ENCODE results near the gene SYDE1.

DNA sequence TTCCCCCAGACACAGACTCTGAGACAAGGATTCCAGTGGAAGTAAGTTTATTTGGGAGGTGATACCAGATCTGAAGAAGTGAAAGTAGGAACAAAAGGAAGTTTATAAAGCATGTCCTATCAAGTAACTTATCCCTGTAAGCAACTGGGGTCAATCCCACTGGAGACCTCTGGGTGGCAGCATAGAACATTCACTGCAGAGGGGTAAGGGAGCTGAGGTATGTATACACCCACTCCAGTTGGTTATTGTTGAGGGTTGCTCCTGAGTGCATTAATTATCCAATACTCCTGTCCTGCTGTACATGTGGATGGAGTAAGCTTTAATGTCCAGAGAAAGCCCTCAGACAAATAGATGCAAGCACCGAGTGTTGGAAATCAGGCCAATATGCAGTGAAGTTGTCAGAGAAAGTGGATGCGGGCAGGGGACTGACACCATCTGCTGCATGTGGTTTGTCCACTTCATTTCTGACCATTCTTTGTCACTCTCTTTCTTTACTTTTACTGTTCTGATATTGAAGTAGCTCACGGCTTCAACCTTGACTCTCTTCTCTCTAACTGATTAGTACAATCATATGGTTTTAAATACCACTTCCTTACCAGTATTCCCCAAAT lies 46.9 kb downstream of the SYDE1 start:
- TF ChIP-seq, protein P1, sequence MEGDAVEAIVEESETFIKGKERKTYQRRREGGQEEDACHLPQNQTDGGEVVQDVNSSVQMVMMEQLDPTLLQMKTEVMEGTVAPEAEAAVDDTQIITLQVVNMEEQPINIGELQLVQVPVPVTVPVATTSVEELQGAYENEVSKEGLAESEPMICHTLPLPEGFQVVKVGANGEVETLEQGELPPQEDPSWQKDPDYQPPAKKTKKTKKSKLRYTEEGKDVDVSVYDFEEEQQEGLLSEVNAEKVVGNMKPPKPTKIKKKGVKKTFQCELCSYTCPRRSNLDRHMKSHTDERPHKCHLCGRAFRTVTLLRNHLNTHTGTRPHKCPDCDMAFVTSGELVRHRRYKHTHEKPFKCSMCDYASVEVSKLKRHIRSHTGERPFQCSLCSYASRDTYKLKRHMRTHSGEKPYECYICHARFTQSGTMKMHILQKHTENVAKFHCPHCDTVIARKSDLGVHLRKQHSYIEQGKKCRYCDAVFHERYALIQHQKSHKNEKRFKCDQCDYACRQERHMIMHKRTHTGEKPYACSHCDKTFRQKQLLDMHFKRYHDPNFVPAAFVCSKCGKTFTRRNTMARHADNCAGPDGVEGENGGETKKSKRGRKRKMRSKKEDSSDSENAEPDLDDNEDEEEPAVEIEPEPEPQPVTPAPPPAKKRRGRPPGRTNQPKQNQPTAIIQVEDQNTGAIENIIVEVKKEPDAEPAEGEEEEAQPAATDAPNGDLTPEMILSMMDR (IDR thresholded peaks at IDR 0.05), result peak in 2 of 3 experiments; percentile 21 to 38
- TF ChIP-seq POLR2AphosphoS5 (IDR thresholded peaks at IDR 0.05; ENCODE audit: insufficient read depth in 1 of 2, low read depth in 1 of 2) (no peak), POLR2A (IDR thresholded peaks at IDR 0.05) (no peak)
